Coronary artery (tissue), 2 donors: Measurements from ENCODE around the gene WWC2.

Source experiments
- DNase-seq: peaks from one replicate; pipeline ENCODE4 v3.0.0-alpha.2; 2017; ENCODE audit warnings: low spot score
- H3K27ac ChIP-seq, 2 donors: fragments of 200-600 bp; sonication (generic); one replicate each; pipeline ENCODE4 v1.5.1; 2016 to 2019
- H3K4me3 ChIP-seq: fragments of 200-600 bp; sonication (generic); 2 replicates; pipeline ENCODE4 v1.5.1; 2016; ENCODE audit warnings: mild to moderate bottlenecking, moderate library complexity
- TF ChIP-seq, protein P1 (sequence below): fragments of 200-600 bp; sonication (generic); IDR thresholded peaks from one replicate; pipeline ENCODE4 v1.5.1; 2019; ENCODE audit warnings: antibody characterized with exemption

WWC2 gene

DNA sequence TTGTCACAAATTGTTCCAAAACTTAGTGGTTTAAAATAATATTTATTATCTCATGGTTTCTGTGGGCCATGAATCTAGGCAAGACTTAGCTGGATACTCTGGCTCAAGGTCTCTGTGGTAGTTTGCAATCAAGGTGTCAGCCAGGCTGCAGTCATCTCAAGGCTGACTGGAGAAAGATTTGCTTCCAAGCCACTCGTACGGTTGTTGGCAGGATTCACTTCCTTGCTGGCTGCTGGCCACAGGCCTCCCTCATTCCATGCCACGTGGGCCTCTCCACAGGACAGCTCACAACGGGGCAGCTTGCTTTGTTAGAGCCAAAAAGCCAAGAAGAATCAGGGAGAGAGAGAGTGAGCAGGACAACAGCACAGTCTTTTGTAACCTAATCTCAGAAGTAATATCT is 101.4 kb downstream of the WWC2 start:
- DNase-seq = no peak
- Histone ChIP-seq H3K4me3 (no peak overlapping the region), H3K27ac (no peak overlapping the region)
- TF ChIP-seq, protein P1, sequence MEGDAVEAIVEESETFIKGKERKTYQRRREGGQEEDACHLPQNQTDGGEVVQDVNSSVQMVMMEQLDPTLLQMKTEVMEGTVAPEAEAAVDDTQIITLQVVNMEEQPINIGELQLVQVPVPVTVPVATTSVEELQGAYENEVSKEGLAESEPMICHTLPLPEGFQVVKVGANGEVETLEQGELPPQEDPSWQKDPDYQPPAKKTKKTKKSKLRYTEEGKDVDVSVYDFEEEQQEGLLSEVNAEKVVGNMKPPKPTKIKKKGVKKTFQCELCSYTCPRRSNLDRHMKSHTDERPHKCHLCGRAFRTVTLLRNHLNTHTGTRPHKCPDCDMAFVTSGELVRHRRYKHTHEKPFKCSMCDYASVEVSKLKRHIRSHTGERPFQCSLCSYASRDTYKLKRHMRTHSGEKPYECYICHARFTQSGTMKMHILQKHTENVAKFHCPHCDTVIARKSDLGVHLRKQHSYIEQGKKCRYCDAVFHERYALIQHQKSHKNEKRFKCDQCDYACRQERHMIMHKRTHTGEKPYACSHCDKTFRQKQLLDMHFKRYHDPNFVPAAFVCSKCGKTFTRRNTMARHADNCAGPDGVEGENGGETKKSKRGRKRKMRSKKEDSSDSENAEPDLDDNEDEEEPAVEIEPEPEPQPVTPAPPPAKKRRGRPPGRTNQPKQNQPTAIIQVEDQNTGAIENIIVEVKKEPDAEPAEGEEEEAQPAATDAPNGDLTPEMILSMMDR = no peak

DNA sequence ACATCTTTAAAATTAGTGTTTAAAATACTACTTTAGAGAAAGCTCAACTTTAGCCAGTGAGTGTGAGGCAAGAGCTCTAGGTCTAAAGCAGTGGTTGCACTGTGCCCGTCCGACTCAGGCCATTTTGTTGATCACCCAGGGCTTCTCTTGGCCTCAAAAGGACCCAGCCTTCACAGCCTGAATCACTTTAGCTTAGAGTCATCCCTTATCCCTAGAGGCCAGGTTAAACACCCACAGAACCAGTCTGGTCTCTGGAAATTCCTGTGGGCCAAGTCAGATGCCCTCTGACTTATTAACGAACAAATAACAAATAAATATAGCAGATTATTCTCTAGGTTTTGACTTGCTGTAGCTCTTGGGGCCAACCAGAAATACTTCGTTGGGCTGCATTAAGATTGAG is 102.3 kb downstream of the WWC2 start:
- TF ChIP-seq, protein P1 = no peak

DNA sequence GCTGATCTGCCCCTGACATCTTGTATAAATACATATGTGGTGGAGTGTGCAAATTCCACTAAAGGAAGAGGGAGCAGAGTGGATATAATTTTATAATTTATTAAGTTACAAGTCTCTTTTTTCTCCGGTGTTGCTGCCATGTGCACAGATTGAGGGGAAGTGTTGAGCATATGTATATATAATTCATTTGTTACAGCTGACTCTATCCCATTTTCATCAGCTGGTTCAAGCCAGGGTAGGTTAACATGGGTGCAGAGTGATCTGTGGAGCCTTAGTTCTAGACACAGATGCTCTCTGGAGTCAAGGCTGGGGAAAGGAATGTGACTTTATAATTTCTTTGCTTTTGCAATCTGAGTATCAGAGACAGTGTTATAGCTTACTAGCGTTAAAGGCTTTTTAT is 103.5 kb downstream of the WWC2 start:
- no peak for DNase-seq
- Histone ChIP-seq H3K4me3 (no peak overlapping the region), H3K27ac (no peak overlapping the region)
- TF ChIP-seq, protein P1 = no peak

More for the DNA sequence above, 102.3 kb downstream of the WWC2 start:
- no peak overlapping the region for H3K27ac ChIP-seq
- DNase-seq = no peak
- no peak overlapping the region for H3K4me3 ChIP-seq

DNA sequence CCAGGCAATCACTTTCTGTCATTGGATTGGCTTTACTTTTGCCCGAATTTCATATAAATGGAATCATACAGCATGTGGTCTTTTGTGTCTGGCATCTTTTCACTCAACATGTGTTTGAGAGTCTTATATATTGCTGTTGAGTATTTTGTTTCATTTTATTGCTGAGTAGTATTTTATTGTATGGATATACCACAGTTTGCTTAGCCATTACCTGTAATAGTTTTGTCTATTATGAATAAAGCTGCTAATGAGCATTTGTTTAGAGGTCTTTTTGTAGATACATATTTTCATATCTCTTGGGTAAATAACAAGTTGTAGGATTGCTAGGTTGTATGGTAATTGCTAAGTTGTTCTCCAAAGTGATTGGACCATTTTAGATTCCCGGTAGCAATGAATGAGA is 105.7 kb downstream of the WWC2 start:
- H3K4me3 ChIP-seq = no peak overlapping the region
- H3K27ac ChIP-seq = no peak overlapping the region
- TF ChIP-seq, protein P1 = no peak
- no peak for DNase-seq

DNA sequence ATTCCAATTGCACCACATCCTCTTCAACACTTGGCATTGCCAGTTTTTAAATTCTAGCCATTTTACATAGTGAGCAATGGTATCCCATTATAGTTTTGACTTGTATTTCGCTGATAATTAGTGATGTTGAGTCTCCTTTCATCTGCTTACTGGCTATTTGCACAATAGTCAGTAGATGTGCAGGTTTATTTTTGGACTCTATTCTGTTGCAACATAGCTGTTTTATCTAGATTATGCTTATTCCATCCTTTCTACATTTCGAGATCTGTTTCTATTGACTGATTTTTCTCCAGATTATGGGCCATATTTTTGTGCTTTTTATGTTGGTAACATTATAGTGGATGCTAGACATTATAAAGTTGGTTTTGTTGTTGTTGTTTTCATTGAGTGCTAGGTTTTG is 106.1 kb downstream of the WWC2 start:
- TF ChIP-seq, protein P1 = no peak
- DNase-seq = no peak
- no peak overlapping the region for H3K27ac ChIP-seq
- H3K4me3 ChIP-seq = no peak overlapping the region

DNA sequence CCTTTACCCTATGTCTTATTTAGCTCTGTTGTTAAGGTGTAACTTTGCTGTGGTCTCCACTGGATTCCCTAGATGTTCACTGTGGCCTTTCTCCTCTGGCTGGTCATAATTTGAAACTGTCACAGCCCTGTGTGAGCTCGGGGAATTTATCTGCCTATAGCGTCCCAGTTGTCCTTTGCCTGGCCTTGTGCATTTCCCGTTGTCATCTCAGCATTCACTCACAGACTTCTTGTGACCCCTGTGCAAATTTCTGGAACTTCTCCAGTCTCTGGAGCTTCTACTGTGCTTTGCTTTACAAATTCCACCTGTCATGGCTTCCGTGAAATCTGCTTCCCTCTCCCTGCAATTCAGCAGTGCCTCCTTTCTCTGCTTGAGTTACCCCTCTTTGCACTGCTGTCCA is 106.7 kb downstream of the WWC2 start:
- no peak for DNase-seq
- TF ChIP-seq, protein P1 = no peak
- Histone ChIP-seq H3K4me3 (no peak overlapping the region), H3K27ac (no peak overlapping the region)

DNA sequence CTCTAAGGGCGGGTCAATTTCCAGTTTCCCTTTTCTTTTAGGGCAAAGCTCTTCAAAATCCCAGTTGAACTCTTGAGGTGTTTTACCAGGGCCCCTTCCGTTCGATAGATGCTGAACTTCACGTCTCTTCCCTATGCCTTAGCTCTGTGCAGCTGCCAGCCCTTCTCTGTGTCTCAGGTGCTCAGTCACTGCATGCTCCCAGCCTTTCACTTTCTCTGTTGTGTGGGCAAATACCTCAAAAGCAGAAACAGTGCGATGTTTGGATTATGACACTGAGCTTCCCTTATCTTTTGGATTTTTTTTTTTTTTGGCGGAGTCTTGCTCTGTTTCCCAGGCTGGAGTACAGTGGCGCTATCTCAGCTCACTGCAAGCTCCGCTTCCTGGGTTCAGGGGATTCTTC is 112.5 kb downstream of the WWC2 start:
- H3K4me3 ChIP-seq = no peak overlapping the region
- DNase-seq = no peak
- TF ChIP-seq, protein P1 = no peak
- no peak overlapping the region for H3K27ac ChIP-seq
